Measurements from ENCODE around the gene HACD3.
A peak's percentile ranks its signal among the peaks of the same experiment; 100 is the strongest.

Gene HACD3, protein sequence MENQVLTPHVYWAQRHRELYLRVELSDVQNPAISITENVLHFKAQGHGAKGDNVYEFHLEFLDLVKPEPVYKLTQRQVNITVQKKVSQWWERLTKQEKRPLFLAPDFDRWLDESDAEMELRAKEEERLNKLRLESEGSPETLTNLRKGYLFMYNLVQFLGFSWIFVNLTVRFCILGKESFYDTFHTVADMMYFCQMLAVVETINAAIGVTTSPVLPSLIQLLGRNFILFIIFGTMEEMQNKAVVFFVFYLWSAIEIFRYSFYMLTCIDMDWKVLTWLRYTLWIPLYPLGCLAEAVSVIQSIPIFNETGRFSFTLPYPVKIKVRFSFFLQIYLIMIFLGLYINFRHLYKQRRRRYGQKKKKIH

DNA sequence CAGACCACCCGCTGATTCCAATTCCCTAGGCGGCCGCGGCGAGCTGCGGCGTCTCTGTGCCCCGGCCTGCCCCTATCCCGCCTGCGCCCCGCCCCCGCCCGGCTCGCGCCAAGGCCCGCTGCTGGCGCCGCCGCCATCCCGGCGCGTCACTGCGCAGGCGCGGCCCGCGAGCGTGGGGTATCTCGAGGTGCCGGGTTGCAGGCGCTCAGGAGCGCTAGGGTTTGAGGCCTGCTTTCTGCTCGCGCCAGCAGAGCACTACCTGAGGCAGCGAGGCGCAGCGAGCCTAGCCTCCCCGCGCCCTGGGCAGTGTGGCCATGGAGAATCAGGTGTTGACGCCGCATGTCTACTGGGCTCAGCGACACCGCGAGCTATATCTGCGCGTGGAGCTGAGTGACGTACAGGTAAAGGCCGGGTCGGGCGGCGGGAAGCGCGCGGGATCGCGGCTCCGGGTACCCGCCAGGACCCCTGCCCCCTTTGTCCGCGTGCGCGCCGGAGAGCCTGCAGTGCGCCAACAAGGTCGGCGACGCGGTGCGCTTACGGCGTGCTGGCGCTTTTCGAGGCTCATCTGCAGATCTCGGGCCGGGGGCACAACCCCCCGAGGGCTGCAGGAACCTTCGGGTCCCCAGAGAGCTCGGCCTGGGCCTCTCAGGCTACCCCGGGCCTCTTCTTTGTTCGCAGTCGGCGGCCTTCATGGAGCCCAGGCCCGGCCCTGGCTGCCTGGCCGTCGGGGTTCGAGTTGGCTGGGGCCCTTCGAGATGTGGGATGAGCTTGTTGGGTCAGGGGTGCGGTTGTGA lies at the start of gene HACD3:
Gene HACD3, plus strand, starts transcription at position 146 of the 794 bp plus-strand sequence. Its CDS starts 169 bp downstream, at position 315.
- DNase-seq (ENCODE audit: low read depth in 2 of 2), result peak; percentile 70 to 83

DNA sequence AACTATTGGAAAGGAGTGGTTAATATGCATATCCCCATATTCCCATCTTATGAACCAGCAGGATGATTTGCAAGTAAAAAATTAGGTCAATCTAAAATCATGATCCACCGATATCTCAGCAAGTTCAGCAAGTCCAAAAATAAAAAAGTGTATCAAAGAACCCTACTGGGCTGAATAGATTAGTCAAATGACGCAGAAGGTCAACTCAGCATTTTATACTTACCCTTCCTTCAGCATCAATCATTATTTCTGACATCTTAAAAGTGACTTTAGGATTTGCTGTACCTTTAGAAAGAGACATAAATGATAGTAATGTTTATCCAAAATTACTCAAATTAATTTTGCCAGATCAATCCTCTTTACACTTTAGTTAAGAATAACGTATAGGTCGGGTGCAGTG lies 45.4 kb upstream of the HACD3 start:
- DNase-seq (ENCODE audit: low read depth in 2 of 2), result no peak

DNA sequence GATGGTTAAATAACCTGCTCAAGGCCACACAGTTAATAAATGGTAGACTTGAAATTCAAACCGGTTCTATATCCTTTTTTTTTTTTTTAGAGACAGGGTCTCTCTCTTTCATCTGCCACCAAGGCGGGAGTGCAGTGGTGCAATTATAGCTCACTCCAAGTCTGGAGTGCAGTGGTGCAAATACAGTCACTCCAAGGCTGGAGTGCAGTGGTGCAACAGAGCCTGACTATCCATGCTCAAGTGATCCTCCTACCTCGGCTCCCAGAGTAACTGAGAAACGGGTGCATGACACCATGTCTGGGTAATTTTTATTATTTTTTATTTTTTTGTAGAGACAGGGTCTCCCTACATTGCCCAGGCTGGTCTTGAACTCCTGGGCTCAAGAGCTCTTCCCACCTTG lies 36.2 kb upstream of the HACD3 start:
- no peak for DNase-seq (ENCODE audit: low read depth in 2 of 2)

DNA sequence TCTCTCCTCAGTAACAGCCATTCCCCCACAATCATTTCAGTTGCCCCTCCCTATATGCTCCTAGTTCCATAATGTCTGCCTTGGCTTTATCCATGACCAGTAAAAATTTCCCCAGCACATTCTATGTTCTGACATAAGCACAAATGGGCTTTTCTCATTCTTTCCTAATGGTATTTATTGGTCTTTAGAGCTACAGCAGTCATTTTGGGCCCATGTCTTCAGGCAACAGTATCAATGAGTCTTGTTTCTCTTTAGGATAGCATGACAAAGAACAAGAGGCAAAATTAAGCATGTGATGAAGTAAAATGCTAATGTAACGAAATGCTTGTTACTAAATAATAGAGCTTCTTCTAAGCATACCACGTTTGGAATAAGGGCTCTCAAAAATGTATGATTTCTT lies 20.9 kb upstream of the HACD3 start:
- no peak for DNase-seq (ENCODE audit: low read depth in 2 of 2)

DNA sequence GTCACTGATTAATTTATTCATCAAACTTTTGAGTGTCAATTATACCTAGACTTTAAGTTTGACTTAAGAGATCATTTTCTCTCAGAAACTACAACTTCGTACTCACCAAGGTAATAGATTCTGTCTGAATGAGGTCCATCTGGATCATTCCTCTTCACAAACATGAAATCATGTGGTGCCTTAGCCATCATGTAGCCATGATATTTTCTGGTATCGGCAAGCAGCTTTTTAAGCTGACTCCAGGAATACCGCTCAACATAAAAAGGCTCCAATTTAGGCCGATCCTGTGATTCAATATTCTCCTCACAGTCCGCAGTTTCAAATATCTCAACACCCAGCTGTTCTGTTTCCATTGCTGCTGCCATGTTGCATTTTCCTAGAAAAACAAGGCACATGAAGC lies 18.1 kb upstream of the HACD3 start:
- DNase-seq (ENCODE audit: low read depth in 2 of 2), result no peak

DNA sequence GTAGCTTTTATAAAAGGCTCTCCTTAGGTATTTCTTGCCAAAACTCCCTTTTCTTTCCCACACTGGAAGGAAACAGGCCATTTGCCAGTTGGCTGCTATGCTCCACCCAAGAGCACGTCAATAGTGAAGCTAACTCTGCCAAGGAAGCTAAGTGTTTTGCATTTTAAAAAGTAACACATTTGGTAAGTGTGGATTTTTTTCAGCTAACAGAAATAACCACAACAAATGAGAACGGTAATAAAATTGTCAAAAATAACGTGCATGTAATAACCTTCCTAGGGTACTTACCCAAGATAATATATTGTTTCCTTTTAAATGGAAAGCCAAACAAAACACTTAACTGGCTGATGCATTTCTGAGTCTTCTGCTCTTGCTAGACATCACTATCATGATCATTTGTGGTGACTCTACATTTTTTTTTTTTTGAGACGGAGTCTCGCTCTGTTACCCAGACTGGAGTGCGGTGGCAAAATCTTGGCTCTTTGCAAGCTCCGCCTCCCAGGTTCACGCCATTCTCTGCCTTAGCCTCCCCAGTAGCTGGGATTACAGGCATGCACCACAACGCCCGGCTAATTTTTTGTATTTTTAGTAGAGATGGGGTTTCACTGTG lies 17.4 kb upstream of the HACD3 start:
- DNase-seq (ENCODE audit: low read depth in 2 of 2), result no peak

DNA sequence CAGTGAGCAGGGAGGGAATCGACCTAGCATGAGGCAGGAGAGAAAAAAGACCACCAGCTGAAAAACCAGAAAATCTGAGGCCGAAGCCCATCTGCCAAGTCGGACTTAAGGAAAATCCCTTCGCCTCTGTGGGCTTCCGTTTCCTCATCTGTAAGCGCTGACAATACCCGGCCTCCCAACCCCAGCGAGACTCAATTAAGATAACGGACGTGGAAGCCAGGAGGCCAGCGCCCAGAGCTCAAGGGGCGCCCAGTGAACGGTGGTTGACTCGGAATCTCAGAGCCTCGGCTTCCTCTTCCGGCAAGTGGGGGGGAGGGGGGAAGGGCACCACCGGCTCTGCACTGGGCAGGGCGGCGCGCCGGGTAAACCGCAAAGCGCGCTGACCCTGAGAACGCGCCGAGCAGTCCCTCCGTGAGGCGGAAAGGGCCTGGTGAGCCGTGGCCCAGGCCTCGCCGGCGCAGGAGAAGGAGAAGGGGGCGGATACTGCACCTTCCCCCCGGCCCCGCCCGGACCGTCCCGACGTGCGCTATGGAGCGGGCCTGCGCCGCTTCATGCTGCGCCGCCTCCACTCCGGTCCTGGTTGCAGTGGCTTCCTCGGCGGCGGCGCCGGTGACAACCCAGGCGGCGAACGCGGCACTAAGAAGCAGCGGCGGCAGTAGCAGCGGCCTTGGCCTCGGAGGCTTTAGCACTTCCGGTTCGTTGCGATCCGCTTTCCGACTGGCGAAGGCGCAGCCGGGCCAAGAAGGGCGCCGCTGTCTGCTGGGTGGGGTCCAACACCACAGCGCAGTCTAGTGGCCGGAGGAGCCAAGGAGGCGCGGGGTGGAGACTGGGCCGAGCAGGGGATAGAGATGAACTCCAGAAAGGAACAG lies 13.0 kb upstream of the HACD3 start, which contains the start of gene DPP8:
Gene DPP8, minus strand, starts transcription at position 693 of the 869 bp plus-strand sequence. CDS start 5,136 bp downstream, outside the sequence.
- peak; percentile 89 to 93 for DNase-seq (ENCODE audit: low read depth in 2 of 2)

DNA sequence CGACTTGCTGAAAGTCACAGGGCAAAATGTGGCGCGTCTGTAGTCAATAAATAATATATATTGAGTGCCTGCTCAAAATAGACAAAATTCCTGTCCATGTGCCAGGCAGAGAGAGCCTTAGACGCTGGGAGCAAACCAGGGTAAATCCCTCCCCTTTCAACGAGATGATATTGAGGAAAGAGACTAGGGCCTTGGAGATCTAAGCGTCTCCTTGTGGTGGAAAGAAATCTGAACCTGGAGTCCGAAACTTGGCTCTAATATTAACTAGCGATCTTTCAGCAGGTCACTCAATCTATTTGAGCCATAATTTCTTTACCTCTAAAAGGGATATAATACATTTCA lies 12.4 kb upstream of the HACD3 start:
- no peak for DNase-seq (ENCODE audit: low read depth in 2 of 2)

DNA sequence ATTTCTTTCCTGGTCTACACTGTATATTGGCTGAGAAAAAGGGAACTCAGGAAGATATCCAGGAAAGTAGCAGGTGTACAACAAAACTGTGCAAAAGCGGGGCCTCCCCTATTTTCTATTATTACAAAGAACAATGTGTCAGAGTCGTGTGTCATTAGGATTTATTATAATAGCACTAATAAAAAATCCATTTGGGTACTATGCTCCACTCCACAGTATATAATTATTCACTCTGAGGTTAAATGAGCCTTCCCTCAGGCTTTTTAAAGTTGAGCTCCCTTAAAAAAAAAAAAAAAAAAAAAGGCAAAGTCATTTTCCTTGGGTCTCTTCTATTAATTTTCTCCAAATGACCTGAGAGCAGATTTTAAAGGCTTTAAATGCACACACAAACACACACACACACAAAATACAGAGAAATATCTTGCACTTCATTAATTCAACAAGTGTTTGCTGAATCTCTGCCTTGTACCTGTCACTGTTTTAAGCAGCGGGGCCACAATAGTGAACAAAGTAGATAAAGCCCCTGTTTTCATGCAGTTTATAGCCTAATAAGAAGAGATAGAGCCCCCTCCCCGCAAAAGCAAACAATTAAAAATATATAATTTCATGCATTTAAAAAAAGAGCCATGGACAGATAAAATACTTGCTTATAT lies 11.5 kb upstream of the HACD3 start:
- DNase-seq (ENCODE audit: low read depth in 2 of 2), result no peak

DNA sequence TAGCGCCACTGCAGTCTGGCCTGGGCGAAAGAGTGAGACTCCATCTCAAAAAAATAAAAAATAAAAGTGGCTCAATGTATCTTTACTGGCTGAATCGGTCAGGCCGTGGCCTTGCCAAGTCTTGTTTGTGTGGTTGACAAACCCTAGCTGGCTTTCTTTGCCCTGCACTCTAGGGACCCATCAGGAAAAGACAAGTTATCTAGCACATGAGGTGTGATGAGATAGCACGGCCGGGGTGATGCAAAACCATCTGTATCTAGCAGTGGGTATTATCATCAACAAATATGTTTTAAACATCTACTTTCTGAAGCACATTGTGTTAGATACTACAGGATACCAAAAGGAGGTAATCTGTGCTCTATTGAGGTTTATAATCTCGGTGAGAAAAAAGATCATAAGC lies 8.9 kb upstream of the HACD3 start:
- no peak for DNase-seq (ENCODE audit: low read depth in 2 of 2)

DNA sequence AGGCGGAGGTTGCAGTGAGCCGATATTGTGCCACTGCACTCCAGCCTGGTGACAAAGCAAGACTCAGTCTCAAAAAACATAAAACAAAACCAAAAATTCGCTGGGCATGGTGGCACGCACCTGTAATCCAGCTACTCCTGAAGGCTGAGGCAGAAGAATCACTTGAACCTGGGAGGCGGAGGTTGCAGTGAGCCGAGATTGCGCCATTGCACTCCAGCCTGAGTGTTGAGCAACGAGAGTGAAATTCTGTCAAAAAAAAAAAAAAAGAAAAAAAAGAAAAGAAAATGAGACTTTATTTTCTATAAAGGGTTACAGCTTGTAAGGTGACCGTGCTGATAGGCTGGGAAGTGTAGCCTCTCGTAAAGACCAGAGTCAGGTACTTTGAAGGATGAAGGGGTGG lies 6.0 kb upstream of the HACD3 start:
- DNase-seq (ENCODE audit: low read depth in 2 of 2), result no peak

DNA sequence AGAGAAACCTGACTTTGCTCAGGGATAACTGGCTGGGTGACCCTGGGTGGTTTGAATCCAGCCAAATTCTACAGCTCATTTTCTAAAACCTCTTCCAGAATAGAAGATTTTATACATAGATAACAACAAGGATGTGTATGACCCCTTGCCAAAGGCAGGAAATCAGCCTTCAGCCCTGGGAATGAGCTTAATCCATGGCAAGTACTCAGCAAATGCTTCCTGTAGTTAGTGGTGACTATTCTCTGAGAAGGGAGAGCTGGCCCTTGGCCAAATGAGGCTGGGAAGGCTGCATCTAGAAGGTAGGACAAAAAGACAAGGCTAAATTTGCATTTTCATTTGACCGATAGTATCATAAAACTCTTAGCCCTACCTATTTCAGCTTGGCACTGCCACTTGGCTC lies 4.6 kb upstream of the HACD3 start:
- DNase-seq (ENCODE audit: low read depth in 2 of 2), result no peak

DNA sequence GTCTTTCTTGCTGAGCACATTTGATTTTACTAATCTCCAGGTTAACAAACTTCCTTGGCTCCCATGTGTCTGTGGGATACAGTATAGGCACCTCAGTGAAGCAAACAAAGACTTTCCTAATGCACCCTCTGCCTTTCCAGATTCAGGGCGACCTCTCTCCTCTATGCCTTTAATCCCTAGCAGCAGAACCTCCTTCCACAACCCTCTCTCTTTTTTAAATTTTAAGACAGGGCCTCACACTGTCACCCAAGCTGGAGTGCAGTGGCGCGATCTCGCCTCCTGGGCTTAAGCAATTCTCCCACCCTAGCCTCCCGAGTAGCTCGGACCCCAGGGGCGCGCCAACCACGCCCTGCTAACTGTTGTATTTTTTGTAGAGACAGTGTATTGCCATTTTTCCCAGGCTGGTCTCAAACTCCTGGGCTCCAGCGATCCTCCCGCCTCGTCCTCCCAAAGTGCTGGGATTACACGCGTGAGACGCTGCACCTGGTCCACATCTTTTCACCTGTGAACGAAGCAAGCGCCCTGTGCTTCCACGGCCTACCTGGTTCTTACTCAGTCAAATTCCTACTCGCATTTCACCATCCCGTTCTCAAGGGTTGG lies 1.7 kb upstream of the HACD3 start:
- DNase-seq (ENCODE audit: low read depth in 2 of 2), result no peak

DNA sequence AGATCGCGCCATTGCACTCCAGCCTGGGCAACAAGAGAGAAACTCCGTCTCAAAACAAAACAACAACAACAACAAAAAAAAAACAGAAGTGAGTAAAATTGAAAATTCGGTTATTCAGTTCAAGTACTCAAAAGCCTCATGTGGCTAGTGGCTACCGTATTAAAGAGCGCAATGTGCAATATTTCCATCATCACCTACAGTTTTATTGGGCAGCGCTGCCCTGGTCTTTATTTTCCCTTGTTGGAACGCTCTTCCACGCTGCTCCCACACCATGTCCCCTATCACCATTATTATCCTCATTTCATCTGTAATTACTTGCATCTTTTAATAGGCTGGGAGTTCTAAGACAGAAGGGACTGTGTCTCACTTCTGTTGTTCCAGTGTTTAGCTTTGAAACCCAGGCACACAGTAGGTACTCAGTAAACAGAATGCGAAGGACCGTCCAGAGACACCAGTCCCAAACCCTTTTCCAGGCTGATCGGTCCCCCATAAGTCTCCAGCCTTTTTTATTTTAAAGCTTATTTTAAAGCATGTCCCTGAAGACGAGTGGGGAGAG lies 423 bp upstream of the HACD3 start:
- no peak for DNase-seq (ENCODE audit: low read depth in 2 of 2)

DNA sequence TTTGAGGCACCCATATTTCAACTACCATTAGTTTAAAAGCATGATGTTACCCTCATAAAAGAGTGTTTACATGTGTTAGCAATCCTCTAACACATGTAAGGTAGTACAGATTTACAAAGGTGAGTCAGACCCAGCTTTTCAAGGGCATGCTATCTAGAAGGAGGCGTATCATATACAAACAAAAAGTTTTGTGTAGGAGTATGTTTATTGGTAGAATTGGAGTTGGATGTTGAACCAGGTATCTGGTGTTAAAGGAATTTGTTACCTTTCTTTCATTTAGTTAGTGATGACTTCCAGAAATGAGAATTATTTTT lies 2.4 kb downstream of the HACD3 start:
- DNase-seq (ENCODE audit: low read depth in 2 of 2), result no peak

DNA sequence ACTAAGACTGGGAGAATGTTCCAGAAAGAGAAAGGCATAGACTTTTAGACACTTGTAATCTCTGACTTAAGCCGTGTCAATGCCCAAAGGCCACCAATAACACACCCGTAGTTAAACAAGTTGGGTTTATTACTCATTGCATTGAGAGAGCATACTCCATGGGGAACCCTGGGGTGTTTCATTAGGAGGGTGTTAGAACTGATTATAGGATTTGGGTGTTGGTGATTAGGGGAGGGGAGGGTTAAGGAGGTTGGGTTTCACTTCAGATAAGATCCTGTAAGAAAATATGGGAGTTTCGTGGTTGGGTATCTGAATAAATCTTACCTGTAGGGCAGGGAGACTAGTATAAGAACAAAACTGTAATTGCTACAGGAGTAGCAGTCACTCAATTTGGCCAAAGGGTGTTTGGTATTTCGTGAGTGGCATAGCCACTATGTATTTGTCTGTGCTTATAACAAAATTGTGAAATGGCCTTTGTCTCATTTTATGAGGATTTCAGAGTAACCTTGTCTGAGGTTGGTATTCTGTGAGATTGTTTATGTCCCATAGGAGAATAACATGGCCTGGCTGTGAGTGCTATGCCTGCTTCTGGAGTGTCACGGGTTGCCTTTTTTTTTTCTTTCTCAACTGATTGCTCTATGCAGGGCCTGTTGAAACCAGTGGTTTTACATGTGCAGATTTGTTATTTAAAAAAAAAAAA lies 2.9 kb downstream of the HACD3 start:
- no peak for DNase-seq (ENCODE audit: low read depth in 2 of 2)

DNA sequence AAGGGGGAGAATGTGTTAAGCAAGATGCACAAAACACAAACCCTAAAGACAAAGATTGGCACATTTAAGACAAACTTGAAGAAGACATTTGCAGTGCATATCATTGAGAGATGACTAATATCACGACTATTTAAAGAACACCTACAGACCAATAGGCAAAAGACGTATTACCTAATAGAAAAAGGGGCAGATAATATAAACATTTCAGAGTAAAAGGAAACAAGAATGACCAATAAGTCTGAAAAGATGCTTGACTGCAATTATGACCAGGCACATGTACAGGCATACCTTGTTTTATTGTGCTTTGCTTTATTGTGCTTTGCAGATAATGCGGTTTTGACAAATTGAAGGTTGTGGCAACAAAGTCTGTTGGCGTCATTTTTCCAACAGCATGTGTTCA lies 4.9 kb downstream of the HACD3 start:
- DNase-seq (ENCODE audit: low read depth in 2 of 2), result no peak

DNA sequence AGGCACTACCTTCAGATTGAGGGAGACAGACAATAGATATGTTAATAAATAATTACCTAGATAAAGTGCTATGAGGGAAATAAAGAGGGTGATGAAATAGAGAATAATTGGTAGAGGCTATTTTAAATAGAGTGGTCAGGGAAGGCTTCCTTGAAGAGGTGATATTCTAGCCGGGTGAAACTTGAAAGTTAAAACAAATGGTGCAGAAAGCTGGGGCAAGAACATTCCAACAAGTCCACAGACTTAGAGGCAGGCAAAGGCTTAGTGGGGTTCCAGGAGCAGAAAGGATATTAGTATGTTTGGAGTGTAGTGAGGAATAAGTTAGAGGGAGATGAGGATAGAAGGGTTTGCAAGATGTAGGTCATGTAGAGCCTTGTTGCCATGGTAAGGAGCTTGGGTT lies 10.1 kb downstream of the HACD3 start:
- DNase-seq (ENCODE audit: low read depth in 2 of 2), result no peak

DNA sequence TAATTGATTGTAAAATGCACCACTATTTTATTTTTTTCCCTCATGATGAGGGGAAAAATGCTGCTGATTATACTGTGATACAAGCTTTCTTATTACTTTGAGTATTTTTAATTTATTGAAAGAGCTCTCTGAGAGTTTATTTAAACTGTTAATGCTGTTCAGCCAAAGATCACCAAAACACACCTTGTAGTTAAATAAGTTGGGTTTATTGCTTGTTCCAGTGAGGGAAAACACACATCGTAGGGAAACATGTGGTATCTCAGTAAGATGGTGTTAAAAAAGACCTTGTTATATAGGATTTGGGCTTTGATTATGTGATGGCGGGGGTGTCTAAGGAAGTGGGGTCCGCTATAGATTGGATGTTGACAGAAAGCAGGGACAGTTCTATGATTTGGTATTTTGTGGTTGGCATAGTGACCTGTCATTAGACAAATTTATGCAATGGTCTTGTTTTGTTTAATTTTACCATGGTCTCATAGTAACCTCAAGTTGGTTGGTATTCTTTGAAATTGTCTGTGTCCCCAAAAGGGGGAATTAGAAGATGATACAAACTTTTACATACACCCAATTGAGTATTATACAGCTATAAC lies 11.1 kb downstream of the HACD3 start:
- no peak for DNase-seq (ENCODE audit: low read depth in 2 of 2)

DNA sequence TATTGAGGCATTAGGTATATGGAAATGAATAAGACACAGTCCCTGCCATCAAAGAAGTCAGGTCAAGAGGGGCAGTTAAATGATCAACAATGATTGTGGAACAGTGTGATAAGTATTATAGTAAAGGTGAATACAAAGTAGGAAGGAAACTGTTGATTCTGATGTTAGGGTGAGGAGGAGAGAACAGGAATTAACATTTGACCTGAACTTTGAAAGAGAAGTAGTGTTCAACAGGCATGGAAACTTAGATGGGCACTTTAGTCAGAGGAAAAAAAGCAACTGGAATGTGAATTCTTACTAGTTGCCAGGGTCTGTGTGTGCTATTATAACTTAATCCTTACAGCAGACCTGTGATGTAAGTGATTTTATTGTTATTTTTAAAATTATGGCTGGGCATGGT lies 17.6 kb downstream of the HACD3 start:
- DNase-seq (ENCODE audit: low read depth in 2 of 2), result no peak

Data from stimulated activated CD8-positive, alpha-beta memory T cell treated with anti-CD3 and anti-CD28 coated beads, Interleukin-7, amount 100 ng/mL, for 1 hour (primary cell).